ENCODE data around the gene SH2D2A. TPM values are rescaled to one million over a fixed set of nuclear protein-coding genes. Genes with fewer than 3 reads are reported as not detected.

Gene SH2D2A
- 0.86 TPM in 1 of 2 replicates, not detected in the other for total RNA-seq

GRCh38 chr1:156816561-156817328, at the start of gene SH2D2A:
Gene SH2D2A, minus strand, starts transcription at chr1:156816848. Its CDS starts 140 bp downstream, at chr1:156816708.

GRCh38 chr1:156860628-156861423, 44.2 kb upstream of the SH2D2A start, which contains the start of gene NTRK1:
Gene NTRK1, plus strand, starts transcription at chr1:156860865. Its CDS starts 70 bp downstream, at chr1:156860935.

DNA sequence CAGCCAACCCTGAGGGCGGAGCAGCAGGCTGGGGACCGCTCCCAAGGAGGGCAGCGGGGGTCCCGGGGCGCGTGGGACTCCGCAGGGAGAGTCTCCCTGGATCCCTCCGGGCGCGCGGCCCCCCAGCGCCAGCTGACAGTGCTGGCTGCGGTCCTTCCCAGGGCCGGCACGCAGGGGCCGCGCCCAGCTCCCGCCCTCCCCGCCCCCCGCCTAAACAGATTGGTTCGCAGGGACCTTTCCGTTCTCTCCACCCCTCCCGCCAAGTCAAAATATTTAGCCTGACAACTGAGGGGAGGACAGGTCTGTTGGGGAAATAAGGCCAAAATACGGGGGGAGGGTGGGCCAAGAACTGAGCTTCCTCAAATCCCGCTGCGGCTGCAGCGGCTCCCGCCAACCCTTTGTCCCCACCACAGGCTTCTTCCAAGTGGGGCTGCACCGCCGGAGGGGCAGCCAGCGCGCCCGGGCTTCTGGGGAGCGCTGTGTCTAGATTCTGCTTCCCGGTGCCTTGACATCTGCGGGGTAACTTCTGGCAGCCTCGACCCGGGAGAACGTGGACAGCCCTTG, 42.4 kb upstream of the SH2D2A start, which contains the start of gene INSRR:
TSS of gene INSRR (minus strand) at position 159 of the 564 bp plus-strand sequence. CDS start 496 bp downstream, outside the sequence.

GRCh38 chr1:156767101-156767878, 49.4 kb downstream of the SH2D2A start, which contains the start of gene PRCC:
Gene PRCC, plus strand, starts transcription at chr1:156767535. Its CDS starts 237 bp downstream, at chr1:156767772.

Other genes starting within 250 kb of the SH2D2A start
- 24.8 and 29.4 TPM in 2 replicates for gene IQGAP3, start 244.3 kb downstream of the SH2D2A start, total RNA-seq
- gene TTC24, start 237.1 kb downstream of the SH2D2A start, total RNA-seq, result not detected in 2 replicates
- 76.2 and 93.1 TPM in 2 replicates for gene NAXE, start 225.1 kb downstream of the SH2D2A start, total RNA-seq
- gene GPATCH4, start 215.4 kb downstream of the SH2D2A start, total RNA-seq, result 9.8 and 17.9 TPM in 2 replicates
- gene HAPLN2, start 197.4 kb downstream of the SH2D2A start, total RNA-seq, result not detected in 2 replicates
- gene BCAN, start 174.7 kb downstream of the SH2D2A start, total RNA-seq, result not detected in 2 replicates
- gene NES, start 139.4 kb downstream of the SH2D2A start, total RNA-seq, result 50.5 and 65.4 TPM in 2 replicates
- gene CRABP2, start 111.3 kb downstream of the SH2D2A start, total RNA-seq, result 38.1 and 39.7 TPM in 2 replicates
- gene METTL25B, start 88.4 kb downstream of the SH2D2A start, total RNA-seq, result 10.7 and 11.9 TPM in 2 replicates
- gene ISG20L2, start 88.1 kb downstream of the SH2D2A start, total RNA-seq, result 8.6 and 16.1 TPM in 2 replicates
- gene MRPL24, start 75.8 kb downstream of the SH2D2A start, total RNA-seq, result 95.7 and 127 TPM in 2 replicates
- gene HDGF, start 65.2 kb downstream of the SH2D2A start, total RNA-seq, result 222 and 227 TPM in 2 replicates
- 35.3 and 36.3 TPM in 2 replicates for gene PRCC, start 49.3 kb downstream of the SH2D2A start, total RNA-seq
- not detected in 2 replicates for gene INSRR, start 42.3 kb upstream of the SH2D2A start, total RNA-seq
- 1.2 TPM in 1 of 2 replicates, not detected in the other for gene NTRK1, start 44.0 kb upstream of the SH2D2A start, total RNA-seq
- gene PEAR1, start 76.9 kb upstream of the SH2D2A start, total RNA-seq, result 14.7 and 17.9 TPM in 2 replicates
- not detected in 2 replicates for gene LRRC71, start 103.8 kb upstream of the SH2D2A start, total RNA-seq
- gene ARHGEF11, start 228.9 kb upstream of the SH2D2A start, total RNA-seq, result 14.4 and 26.8 TPM in 2 replicates